GM21786 (cell line): Measurements from ENCODE around the gene TBX4.
"Not testable (repeated sequence)": the region's sequence is repeated elsewhere in the genome, so short reads cannot be mapped to it uniquely, and the experiment has no call there.

Experiments used
- ATAC-seq: cut with Tn5 transposase; IDR thresholded peaks from one replicate; pipeline ENCODE4 v1.9.1; 2021; ENCODE audit not compliant: unreplicated experiment

TBX4 gene

DNA sequence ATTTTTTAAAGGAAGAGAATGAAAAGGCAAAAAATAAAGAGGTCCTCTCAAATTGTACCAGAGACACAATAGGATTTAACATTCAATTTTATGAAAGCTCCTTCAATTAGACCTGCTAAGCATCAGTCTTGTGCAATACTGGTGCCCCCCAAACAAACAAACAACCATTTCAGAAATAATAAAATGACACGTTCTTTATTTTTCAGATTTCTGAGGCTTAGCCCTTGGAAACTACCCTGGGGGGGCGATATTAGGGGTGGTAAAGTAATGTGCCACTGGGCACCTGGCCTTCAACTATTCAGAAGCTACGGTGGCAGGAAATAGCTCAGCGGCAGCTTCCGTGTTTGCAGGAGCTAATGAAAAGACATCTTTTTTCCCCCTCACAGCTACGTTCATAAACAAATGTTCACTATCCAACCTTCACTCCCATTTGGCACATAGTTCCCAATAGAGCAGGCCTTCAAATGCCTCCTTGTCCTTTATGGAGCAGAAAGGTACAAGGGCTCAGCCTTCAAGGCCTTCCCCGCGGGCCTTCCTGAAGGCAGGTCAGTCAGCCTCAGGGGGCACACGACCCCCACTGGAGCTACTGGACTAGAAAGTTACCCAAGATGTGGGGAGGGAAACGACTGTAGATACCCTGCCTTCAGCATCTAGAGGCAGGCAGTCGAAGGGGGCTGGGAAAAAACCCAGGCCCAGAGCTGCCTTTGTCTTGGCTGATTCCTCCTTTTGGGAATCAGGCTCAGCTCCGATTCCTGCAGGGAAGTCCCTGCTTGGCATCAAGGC lies 44.1 kb downstream of the TBX4 start:
- no peak for ATAC-seq

- ATAC-seq: no peak
Observed at GRCh38 chr17:61496957-61497653, 44.9 kb downstream of the TBX4 start.

GRCh38 chr17:61498042-61498994 lies 46.1 kb downstream of the TBX4 start:
- ATAC-seq: no peak

GRCh38 chr17:61499632-61500031 lies 47.4 kb downstream of the TBX4 start:
- no peak for ATAC-seq

DNA sequence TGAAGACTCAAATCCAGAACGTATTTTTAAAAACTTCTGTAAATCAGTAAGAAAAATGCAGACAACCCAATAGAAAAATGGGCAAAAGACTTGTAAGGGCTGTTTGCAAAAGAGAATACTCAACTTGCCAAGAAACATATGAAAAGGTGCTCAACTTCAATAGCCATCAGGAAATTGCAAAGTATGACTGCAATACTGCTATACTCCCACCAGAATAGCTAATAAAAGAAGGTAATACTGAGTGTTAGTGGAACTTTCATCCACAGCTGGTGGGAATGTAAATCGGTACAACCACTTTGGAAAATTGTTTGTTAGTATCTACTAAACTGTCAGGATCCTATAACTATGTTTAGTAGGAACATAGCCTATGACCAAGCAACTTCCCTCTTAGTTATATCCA lies 48.1 kb downstream of the TBX4 start:
- ATAC-seq: no peak

DNA sequence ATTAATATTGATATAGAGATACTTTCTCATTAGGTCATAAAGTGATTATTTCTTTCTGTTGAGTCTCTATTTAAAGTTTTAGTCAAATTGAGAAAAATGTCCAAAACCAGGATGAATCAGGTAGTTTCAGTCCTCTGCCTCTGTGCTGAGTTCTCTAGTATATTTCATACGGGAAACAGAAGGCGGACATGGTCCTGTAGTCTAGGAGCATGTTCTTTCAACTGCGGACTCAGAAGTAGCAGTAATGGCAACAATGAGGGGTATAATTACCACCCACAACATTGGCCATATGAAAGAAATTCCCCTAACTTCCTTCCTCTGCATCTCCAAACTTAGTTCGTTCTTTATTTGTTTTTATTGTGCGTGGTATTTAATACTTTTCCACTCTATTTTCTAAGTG lies 50.1 kb downstream of the TBX4 start:
- no peak for ATAC-seq

GRCh38 chr17:61503961-61504360 lies 51.7 kb downstream of the TBX4 start:
- no peak for ATAC-seq

GRCh38 chr17:61504697-61505096 lies 52.5 kb downstream of the TBX4 start:
- ATAC-seq: no peak

GRCh38 chr17:61505846-61506627 lies 53.8 kb downstream of the TBX4 start:
- no peak for ATAC-seq

- no peak for ATAC-seq
Observed at GRCh38 chr17:61507383-61508066, 55.3 kb downstream of the TBX4 start.

DNA sequence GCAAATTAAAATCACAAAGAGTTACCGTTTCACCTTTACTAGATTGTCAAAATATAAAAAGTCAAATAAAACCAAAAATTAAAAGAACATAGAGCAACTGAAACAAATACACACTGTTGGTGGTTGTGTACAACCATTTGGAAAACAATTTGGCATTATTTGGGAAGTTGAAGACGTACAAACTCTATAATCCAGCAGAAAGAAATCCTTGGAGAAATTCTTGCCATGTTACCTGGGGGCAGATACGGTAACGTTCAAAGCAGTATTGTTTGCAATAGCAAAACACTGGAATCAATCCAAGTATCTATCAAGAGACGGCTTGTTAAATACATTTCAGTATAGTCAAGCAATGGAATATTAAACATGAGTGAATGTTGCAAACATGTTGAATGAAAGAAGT lies 56.7 kb downstream of the TBX4 start:
- ATAC-seq: no peak

DNA sequence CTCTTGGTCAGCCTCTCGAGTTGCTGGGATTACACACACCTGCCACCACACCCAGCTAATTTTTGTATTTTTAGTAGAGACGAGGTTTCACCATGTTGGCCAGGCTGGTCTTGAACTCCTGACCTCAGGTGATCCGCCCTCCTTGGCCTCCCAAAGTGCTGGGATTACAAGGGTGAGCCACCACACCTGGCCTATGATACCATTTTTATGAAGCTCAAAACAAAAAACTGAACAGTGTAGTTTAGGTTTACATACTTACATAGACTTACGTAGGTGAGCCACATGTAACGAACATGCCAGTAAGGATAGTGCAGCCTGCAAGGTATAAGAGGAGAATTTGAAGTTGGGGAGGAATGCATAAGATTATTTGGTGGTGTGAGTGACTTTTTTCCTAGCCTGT lies 57.2 kb downstream of the TBX4 start:
- not testable (repeated sequence) for ATAC-seq

- ATAC-seq: no peak
Observed at GRCh38 chr17:61510237-61510636, 58.0 kb downstream of the TBX4 start.

DNA sequence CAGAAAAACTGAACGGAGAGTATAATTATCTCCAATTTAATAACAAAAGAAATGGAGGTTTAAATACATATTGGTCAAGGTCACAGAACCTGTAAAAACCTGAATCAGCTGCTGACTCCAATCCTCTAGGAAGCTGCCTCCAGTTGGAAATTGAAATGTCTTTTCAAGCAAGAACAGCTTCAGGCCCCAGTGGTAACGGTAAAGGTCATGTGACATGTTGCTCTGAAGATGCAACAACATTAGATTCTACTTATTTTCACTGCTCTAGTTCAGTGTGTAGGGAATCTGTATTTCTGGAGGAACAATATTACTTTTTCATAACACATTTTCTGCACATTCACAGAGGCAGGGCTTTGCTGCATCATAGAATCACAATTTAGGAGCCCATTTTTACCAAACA lies 58.8 kb downstream of the TBX4 start:
- ATAC-seq: no peak

DNA sequence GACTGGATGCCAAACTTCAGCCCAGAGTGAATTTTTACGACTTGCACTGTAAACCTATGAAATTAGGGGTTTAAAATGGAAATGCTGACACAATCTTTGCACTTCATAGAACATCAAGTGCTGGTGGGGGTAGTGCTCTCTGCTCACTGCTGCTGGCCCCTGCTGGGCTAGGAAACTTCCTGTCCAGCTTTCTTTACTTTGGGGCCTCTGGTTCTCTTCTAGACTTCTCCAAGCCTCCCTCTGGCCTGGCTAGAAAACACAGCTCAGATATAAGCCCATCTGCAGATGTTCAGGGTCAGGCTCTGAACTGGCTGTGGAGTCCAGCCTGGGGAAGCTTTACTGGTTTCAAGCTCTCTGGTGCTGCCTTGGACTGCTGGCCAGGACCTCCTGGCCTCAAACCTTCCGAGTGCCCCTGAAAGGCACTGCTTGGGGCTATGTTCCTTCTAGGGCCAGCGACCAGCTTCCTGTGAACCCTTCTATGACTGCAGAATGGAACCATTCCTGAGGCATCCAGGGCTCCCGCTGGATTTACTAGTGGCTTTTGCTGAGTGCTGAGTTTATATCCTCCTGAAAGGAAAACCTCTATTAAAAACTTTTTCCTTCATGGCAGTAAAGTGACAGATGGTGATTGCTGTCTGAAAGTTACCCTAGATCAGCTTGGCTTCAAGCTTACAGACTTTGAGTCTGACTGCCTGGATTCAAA lies 59.4 kb downstream of the TBX4 start:
- ATAC-seq: no peak

DNA sequence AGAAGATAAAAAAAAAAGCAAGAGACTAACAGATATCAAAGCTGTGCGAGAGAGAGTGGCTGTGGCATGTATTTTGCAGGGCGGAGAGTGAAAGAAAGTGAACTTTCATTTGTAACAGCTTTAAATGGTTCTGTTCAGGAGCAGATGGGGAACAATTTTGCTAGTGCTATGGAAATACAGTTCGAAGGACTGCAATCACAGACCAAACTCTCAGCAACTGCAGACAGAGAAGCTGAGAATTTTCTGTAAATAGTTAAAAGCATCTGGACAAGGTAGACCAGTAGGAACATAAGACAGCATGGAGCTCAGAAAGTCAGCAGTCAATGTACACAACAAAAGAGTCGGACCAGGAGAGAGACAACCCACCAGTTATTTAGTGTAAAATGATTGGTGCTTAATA lies 62.3 kb downstream of the TBX4 start:
- ATAC-seq: no peak

GRCh38 chr17:61517265-61517664 lies 65.0 kb downstream of the TBX4 start:
- no peak for ATAC-seq

GRCh38 chr17:61517843-61518606 lies 65.8 kb downstream of the TBX4 start:
- ATAC-seq: no peak

DNA sequence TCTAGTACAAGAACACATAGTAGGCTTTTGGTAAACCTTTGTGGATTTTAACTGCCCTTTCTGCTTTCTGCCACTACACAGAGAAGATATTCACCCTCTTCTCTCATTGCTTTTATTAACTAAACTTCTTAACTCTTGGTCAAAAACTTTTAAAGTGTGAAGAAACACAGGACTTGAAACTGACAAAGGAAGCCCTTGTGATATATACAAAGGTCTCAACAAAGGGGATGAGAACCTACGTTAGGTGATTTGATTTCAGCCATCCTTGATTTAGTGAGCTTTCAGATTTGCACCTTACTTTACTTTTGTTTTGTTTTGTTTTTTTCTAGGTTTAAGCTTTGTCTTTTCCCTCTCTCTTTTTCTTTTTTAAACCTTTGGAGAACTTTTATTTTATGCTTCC lies 66.9 kb downstream of the TBX4 start:
- no peak for ATAC-seq
